ENCODE results near the gene PCDHA7. TPM values are rescaled to one million over a fixed set of nuclear protein-coding genes. Genes with fewer than 3 reads are reported as not detected.
"Not testable (repeated sequence)": the region's sequence is repeated elsewhere in the genome, so short reads cannot be mapped to it uniquely, and the experiment has no call there.

PCDHA7 gene
- total RNA-seq, 2 experiments from 2014 or later, result not detected

DNA sequence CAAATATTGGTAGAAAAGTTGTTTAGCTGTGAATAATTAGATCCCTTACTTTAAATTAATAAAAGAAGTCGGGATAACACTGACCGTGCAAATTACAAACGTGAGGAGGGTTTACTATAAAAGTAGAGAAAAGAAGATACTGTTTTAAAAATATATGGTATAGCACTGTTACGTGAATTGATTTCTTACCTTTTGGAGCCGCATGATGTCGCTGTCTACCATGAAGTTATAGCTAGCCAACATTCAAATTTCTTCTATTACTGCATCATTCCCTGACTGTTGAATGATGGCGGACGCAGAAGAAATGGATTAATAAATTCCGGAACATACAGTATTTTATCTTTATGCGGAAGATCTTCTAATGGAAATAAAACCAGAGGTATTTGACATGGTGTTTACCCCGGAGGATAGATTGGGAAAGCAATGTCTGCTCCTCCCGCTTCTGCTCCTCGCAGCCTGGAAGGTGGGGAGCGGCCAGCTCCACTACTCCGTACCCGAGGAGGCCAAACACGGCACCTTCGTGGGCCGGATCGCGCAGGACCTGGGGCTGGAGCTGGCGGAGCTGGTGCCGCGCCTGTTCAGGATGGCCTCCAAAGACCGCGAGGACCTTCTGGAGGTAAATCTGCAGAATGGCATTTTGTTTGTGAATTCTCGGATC, 6.2 kb upstream of the PCDHA7 start, which contains the start of gene PCDHA6:
Gene PCDHA6 (plus strand): TSS at position 257 of the 658 bp plus-strand sequence. CDS start 132 bp downstream, at position 389.
- Mint-ChIP-seq H3K27ac (no peak within 1 kb of the TSS), H3K9me3 (peaks cover 20% of the 10 kb centered on the region), H3K36me3 (ENCODE audit: low read depth) (peaks cover 7% of the 10 kb centered on the region), H3K4me3 (no peak within 1 kb of the TSS), H3K27me3 (peaks cover 29% of the 10 kb centered on the region), H3K4me1 (ENCODE audit: low read depth) (no peaks in the 10 kb centered on the region)
- CTCF ChIA-PET, result interaction anchor here (2.4 kb wide), 1 partner anchor 14 kb away, joined by 7 read pairs; no protein-coding TSS in a partner anchor
- DNase-seq (no peak), ATAC-seq (no peak)
- POLR2A ChIA-PET, result no interaction called here
- TF ChIP-seq, protein P1, sequence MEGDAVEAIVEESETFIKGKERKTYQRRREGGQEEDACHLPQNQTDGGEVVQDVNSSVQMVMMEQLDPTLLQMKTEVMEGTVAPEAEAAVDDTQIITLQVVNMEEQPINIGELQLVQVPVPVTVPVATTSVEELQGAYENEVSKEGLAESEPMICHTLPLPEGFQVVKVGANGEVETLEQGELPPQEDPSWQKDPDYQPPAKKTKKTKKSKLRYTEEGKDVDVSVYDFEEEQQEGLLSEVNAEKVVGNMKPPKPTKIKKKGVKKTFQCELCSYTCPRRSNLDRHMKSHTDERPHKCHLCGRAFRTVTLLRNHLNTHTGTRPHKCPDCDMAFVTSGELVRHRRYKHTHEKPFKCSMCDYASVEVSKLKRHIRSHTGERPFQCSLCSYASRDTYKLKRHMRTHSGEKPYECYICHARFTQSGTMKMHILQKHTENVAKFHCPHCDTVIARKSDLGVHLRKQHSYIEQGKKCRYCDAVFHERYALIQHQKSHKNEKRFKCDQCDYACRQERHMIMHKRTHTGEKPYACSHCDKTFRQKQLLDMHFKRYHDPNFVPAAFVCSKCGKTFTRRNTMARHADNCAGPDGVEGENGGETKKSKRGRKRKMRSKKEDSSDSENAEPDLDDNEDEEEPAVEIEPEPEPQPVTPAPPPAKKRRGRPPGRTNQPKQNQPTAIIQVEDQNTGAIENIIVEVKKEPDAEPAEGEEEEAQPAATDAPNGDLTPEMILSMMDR (IDR thresholded peaks at IDR 0.05), result no peak
- intact Hi-C loops (cut with micrococcal nuclease), result no loop called here

DNA sequence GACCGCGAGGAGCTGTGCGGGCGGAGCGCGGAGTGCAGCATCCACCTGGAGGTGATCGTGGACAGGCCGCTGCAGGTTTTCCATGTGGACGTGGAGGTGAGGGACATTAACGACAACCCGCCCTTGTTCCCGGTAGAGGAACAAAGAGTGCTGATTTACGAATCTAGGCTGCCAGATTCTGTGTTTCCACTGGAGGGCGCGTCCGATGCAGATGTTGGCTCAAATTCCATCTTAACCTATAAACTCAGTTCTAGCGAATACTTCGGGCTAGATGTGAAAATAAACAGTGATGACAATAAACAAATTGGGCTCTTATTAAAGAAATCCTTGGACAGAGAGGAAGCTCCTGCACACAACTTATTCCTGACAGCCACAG, 5.7 kb upstream of the PCDHA7 start:
- intact Hi-C loops (cut with micrococcal nuclease), result no loop called here
- no peak for ATAC-seq
- Mint-ChIP-seq H3K9me3 (peaks cover 23% of the 10 kb centered on the region), H3K27me3 (peaks cover 32% of the 10 kb centered on the region), H3K4me3 (no peak overlapping the region), H3K4me1 (ENCODE audit: low read depth) (no peaks in the 10 kb centered on the region), H3K36me3 (ENCODE audit: low read depth) (peaks cover 7% of the 10 kb centered on the region), H3K27ac (no peak overlapping the region)
- DNase-seq, result no peak
- ChIA-PET POLR2A (no interaction called here), CTCF (interaction anchor here (2.4 kb wide), 1 partner anchor 13 kb away, joined by 7 read pairs; no protein-coding TSS in a partner anchor)
- TF ChIP-seq, protein P1 (IDR thresholded peaks at IDR 0.05), result no peak

DNA sequence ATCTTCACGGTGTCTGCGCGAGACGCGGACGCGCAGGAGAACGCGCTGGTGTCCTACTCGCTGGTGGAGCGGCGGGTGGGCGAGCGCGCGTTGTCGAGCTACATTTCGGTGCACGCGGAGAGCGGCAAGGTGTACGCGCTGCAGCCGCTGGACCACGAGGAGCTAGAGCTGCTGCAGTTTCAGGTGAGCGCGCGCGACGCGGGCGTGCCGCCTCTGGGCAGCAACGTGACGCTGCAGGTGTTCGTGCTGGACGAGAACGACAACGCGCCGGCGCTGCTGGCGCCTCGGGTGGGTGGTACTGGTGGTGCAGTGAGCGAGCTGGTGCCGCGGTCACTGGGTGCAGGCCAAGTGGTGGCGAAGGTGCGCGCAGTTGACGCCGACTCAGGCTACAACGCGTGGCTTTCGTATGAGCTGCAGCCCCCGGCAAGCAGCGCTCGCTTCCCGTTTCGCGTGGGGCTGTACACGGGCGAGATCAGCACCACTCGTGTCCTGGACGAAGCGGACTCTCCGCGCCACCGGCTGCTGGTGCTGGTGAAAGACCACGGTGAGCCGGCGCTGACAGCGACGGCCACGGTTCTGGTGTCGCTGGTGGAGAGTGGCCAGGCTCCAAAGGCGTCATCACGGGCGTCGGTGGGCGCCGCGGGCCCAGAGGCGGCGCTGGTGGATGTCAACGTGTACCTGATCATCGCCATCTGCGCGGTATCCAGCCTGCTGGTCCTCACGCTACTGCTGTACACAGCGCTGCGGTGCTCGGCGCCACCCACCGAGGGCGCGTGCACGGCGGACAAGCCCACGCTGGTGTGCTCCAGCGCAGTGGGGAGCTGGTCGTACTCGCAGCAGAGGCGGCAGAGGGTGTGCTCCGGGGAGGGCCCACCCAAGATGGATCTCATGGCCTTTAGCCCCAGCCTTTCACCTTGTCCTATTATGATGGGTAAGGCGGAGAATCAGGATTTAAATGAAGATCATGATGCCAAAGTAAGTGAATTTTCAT, 4.3 kb upstream of the PCDHA7 start:
- intact Hi-C loops (cut with micrococcal nuclease); H3K4me1 Mint-ChIP-seq (ENCODE audit: low read depth); ATAC-seq; H3K4me3 Mint-ChIP-seq; H3K27ac Mint-ChIP-seq; DNase-seq; CTCF ChIA-PET; POLR2A ChIA-PET: not testable (repeated sequence)
- H3K9me3 Mint-ChIP-seq, result peaks cover 26% of the 10 kb centered on the region
- H3K27me3 Mint-ChIP-seq, result peaks cover 39% of the 10 kb centered on the region
- H3K36me3 Mint-ChIP-seq (ENCODE audit: low read depth), result peaks cover 10% of the 10 kb centered on the region

DNA sequence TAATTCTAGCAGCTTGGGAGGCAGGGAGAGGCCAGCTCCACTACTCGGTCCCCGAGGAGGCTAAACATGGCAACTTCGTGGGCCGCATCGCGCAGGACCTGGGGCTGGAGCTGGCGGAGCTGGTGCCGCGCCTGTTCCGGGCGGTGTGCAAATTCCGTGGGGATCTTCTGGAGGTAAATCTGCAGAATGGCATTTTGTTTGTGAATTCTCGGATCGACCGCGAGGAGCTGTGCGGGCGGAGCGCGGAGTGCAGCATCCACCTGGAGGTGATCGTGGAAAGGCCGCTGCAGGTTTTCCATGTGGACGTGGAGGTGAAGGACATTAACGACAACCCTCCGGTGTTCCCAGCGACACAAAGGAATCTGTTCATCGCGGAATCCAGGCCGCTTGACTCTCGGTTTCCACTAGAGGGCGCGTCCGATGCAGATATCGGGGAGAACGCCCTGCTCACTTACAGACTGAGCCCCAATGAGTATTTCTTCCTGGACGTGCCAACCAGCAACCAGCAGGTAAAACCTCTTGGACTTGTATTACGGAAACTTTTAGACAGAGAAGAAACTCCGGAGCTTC, 455 bp downstream of the PCDHA7 start:
- CTCF ChIA-PET; H3K4me1 Mint-ChIP-seq (ENCODE audit: low read depth); H3K36me3 Mint-ChIP-seq (ENCODE audit: low read depth); ATAC-seq; DNase-seq; POLR2A ChIA-PET; intact Hi-C loops (cut with micrococcal nuclease); H3K27ac Mint-ChIP-seq; H3K4me3 Mint-ChIP-seq: not testable (repeated sequence)
- Mint-ChIP-seq H3K9me3 (peaks cover 19% of the 10 kb centered on the region), H3K27me3 (peaks cover 32% of the 10 kb centered on the region)

DNA sequence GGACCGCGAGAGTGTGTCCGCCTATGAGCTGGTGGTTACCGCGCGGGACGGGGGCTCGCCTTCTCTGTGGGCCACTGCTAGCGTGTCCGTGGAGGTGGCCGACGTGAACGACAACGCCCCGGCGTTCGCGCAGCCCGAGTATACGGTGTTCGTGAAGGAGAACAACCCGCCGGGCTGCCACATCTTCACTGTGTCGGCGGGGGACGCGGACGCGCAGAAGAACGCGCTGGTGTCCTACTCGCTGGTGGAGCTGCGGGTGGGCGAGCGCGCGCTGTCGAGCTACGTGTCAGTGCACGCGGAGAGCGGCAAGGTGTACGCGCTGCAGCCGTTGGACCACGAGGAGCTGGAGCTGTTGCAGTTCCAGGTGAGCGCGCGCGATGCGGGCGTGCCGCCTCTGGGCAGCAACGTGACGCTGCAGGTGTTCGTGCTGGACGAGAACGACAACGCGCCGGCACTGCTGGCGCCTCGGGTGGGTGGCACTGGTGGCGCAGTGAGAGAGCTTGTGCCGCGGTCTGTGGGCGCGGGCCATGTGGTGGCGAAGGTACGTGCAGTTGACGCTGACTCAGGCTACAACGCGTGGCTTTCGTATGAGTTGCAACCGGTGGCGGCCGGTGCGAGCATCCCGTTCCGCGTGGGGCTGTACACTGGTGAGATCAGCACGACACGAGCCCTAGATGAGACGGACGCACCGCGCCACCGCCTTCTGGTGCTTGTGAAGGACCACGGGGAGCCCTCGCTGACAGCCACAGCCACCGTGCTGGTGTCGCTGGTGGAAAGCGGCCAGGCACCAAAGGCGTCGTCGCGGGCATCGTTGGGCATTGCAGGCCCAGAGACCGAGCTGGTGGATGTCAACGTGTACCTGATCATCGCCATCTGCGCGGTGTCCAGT, 1.8 kb downstream of the PCDHA7 start:
- Mint-ChIP-seq H3K9me3 (peaks cover 16% of the 10 kb centered on the region), H3K4me1 (ENCODE audit: low read depth) (no peaks in the 10 kb centered on the region), H3K27ac (no peak overlapping the region), H3K27me3 (peaks cover 38% of the 10 kb centered on the region), H3K4me3 (no peak overlapping the region), H3K36me3 (ENCODE audit: low read depth) (peaks cover 3% of the 10 kb centered on the region)
- TF ChIP-seq, protein P1 (IDR thresholded peaks at IDR 0.05), result no peak
- CTCF ChIA-PET, result interaction anchor here (0.9 to 1.5 kb wide), 2 partner anchors 19 to 486 kb away, joined by 3 to 4 read pairs; no protein-coding TSS in a partner anchor
- DNase-seq (no peak), ATAC-seq (no peak)
- POLR2A ChIA-PET, result no interaction called here
- intact Hi-C loops (cut with micrococcal nuclease), result no loop called here

All from activated CD8-positive, alpha-beta T cell treated with anti-CD3 and anti-CD28 coated beads for 36 hours (primary cell).